ENCODE measurements around the gene TMEM225B. TPM values are rescaled to one million over a fixed set of nuclear protein-coding genes. Genes with fewer than 3 reads are reported as not detected.

TMEM225B gene
- total RNA-seq, result not detected in 2 replicates

DNA sequence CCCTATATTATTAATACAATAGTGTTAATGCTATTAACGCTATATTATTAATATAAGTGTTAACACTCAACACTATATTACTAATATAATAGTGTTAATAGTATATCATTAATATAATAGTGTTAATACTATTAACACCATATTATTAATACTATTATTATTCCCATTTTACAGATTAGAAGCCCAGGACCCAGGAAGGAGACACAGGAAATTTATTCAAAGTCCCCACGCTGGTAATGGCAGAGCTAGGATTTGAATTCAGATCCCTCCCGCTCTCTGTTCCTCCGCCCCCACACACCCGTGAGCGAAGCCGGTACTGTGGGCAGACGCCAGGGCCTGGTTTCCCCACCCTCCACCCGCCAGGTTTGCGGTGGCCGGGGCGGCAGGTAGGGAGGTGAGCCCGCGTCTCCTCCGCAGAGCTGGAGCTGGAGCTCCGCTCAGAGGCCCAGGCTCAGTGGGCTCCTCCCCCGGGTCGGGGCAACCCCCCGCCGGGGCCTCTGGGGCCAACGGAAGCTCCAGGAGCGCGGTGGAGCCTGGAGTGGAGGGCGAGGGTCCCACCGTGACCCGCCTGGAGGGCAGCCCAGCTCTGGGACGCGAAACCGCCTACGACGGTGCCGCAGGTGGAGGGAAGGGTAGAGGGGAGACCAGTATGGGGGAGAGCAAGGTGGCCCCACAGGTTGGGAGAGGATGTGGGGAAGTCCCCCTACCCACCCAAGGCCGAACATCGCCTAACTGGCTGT is at the start of gene TMEM225B:
Gene TMEM225B, plus strand, starts transcription at position 506 of the 740 bp plus-strand sequence. CDS start 6,122 bp downstream, outside the sequence.

GRCh38 chr7:99551767-99552463 is 46.2 kb upstream of the TMEM225B start, which contains the start of gene FAM200A:
FAM200A (minus strand) TSS chr7:99552114; CDS start chr7:99548407, 3,707 bp downstream.

DNA sequence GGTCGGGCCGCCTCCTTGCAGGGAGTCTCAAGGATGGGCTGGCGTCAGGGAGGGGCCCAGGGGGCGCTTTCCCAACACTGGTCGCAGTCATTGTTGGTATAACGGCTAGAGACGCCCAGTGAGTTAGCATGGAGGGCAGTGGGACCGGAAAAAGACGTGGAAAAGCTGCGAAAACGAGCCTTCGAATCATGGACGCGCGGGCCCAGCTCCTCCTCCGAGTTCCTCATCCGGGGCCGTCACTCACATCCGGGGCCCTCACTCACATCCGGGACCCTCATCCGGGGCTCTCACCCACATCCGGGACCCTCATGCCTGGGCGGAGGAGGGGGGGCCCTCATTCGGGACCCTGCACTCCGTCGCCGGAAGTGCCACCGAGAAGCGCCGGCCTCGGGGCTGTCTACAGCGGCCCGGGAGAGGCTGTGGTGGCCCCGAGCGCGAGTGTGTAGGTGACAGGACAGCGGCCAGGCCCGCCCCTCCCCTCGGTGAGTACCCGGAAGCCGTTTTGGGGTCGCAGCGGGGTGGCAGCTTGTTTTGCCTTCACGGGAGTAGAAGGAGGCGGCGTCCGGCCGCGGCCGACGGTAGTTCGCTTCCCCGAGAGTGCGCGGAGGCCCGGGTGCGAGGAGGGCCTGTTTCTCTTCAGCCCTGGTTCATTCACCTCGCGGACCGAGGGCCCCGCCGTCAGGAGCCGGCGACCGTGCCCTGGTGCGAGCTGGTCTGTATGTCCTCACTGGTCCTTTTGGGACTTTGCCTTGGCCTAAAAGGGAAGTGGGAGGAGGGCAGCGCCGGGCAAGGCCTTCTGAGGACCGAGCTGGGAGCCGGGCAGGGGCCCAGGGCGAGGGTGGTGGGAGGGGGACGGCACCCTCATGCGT is 39.5 kb upstream of the TMEM225B start, which contains the start of gene ZNF655:
Gene ZNF655, plus strand, starts transcription at position 337 of the 869 bp plus-strand sequence. CDS start 1,918 bp downstream, outside the sequence.

DNA sequence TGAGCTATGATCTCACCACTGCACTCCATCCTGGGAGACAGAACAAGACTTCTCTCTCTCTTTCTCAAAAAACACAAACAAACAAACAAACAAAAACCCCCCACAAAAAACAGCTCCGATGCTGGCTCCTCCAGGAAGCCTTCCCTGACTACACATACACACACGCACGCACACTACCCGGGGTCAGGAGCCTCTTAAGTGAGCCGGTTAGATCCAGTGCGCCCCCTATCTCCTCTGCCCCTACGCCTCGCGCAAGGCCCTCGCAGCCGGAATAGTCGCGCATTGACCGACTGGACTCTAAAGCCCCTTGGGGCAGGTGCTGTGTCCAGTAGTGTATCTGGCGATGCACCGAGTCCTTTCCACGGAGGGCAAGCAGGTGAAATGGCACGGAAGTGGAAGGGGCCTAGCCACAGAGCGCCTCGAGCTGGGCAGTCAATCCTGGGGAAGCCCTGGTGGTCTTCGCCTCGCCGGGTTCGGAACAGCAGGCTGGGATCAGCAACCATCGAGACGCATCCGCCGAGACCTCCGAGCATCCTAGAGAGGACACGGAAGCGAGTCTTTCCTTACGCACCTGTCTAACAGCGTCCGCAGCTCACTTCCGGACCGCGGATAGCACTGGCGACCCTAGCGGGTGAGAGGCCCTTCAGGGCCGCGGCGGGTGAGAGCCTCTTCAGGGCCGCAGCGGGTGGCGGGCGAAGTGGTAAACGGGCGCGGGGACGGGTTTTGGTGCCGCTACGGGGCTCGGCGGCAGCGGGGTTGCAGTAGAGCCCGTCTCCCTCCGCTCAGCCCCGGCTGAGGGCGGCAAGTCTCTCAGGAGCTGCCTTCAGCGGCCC is 18.5 kb downstream of the TMEM225B start, which contains the start of gene ZSCAN25:
Gene ZSCAN25, plus strand, starts transcription at position 588 of the 833 bp plus-strand sequence. CDS start 2,661 bp downstream, outside the sequence.

Other genes starting within 250 kb of the TMEM225B start
- gene ARPC1B, start 223.5 kb upstream of the TMEM225B start, total RNA-seq, result 488 and 710 TPM in 2 replicates
- 23.6 and 39.7 TPM in 2 replicates for gene PDAP1, start 189.7 kb upstream of the TMEM225B start, total RNA-seq
- 76.2 and 103 TPM in 2 replicates for gene BUD31, start 189.3 kb upstream of the TMEM225B start, total RNA-seq
- gene PTCD1, start 159.5 kb upstream of the TMEM225B start, total RNA-seq, result 3.6 and 5.8 TPM in 2 replicates
- 21.9 and 24.7 TPM in 2 replicates for gene CPSF4, start 159.3 kb upstream of the TMEM225B start, total RNA-seq
- 186 and 383 TPM in 2 replicates for gene ATP5MF, start 132.1 kb upstream of the TMEM225B start, total RNA-seq
- gene ZNF789, start 125.4 kb upstream of the TMEM225B start, total RNA-seq, result 4.2 and 6.9 TPM in 2 replicates
- gene ZNF394, start 98.0 kb upstream of the TMEM225B start, total RNA-seq, result 24.3 and 25.0 TPM in 2 replicates
- gene ZKSCAN5, start 93.6 kb upstream of the TMEM225B start, total RNA-seq, result 8.1 and 12.1 TPM in 2 replicates
- gene FAM200A, start 46.2 kb upstream of the TMEM225B start, total RNA-seq, result 2.9 and 4.8 TPM in 2 replicates
- gene ZNF655, start 39.6 kb upstream of the TMEM225B start, total RNA-seq, result 8.9 and 9.5 TPM in 2 replicates
- gene ZSCAN25, start 18.7 kb downstream of the TMEM225B start, total RNA-seq, result 9.6 and 20.0 TPM in 2 replicates
- not detected in 2 replicates for gene CYP3A5, start 81.7 kb downstream of the TMEM225B start, total RNA-seq
- gene CYP3A7, start 136.9 kb downstream of the TMEM225B start, total RNA-seq, result not detected in 2 replicates
- gene CYP3A4, start 185.9 kb downstream of the TMEM225B start, total RNA-seq, result not detected in 2 replicates
- not detected in 2 replicates for gene CYP3A43, start 229.7 kb downstream of the TMEM225B start, total RNA-seq

Data from bladder microvascular endothelial cell (primary cell).